ENCODE results near the gene MYLIP.

Gene MYLIP

GRCh38 chr6:16137451-16137801 lies 8.5 kb downstream of the MYLIP start:
- DNase-seq (ENCODE audit: low read depth in 1 of 2, low spot score in 1 of 2): no peak

DNA sequence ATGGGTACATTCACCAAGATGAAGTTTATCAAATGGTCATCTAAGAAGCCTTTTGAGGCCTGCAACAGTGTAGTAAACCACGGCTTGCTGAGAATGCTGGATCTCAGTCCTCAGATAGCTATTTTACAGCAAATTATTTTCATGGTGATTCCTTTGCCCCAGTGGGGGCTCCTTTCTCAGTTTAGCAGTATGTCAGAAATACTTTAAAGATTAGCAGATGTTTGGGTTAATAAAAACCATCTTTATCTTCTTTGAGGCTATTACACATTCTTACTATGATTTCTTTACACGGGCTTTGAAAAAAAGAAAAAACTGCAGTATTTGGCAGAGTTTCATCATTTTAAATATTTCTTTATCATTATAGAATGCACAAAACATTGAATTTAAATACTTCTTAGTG lies 10.7 kb downstream of the MYLIP start:
- DNase-seq (ENCODE audit: low read depth in 1 of 2, low spot score in 1 of 2): no peak

- DNase-seq (ENCODE audit: low read depth in 1 of 2, low spot score in 1 of 2): no peak
Observed at GRCh38 chr6:16140607-16141006, 11.7 kb downstream of the MYLIP start.

DNA sequence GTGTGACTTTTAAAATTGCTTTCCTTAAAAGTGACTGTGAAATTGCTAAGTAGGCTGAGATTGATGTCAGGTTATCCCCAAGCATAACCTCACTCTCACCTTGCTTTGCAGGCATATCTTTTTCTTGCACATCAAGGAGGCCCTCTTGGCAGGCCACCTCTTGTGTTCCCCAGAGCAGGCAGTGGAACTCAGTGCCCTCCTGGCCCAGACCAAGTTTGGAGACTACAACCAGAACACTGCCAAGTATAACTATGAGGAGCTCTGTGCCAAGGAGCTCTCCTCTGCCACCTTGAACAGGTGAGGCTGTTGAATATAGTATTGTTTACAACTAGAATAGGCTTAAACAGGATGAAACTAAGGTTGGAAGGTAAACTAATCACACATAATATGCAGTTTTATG lies 12.6 kb downstream of the MYLIP start:
- no peak for DNase-seq (ENCODE audit: low read depth in 1 of 2, low spot score in 1 of 2)

DNA sequence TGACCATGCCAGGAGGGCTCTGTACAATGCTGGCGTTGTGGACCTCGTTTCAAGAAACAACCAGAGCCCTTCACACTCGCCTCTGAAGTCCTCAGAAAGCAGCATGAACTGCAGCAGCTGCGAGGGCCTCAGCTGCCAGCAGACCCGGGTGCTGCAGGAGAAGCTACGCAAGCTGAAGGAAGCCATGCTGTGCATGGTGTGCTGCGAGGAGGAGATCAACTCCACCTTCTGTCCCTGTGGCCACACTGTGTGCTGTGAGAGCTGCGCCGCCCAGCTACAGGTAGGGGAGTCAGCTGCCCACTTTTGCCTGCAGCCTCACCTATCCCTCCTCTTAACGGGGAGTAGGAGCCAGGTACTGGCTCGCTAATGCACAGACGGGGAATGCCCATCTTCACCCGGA lies 16.2 kb downstream of the MYLIP start:
- DNase-seq (ENCODE audit: low read depth in 1 of 2, low spot score in 1 of 2): no peak

GRCh38 chr6:16146028-16146427 lies 17.1 kb downstream of the MYLIP start:
- DNase-seq (ENCODE audit: low read depth in 1 of 2, low spot score in 1 of 2): no peak

DNA sequence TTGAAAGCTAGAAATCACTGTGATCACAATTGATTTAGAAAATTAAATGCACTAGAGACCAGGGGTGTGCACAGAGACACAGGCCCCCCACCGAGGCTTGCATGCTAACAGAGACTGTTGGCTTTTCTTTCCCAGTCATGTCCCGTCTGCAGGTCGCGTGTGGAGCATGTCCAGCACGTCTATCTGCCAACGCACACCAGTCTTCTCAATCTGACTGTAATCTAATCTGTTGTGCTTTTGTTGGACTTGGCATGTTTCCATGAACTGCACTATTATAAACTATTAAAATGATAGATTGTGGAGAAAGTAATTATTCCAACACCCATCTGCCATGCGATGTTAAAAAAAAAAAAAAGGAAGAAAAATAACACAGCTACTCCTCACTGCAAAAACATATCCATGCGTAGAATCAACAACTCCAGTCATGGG lies 17.7 kb downstream of the MYLIP start:
- no peak for DNase-seq (ENCODE audit: low read depth in 1 of 2, low spot score in 1 of 2)

GRCh38 chr6:16148498-16148897 lies 19.6 kb downstream of the MYLIP start:
- DNase-seq (ENCODE audit: low read depth in 1 of 2, low spot score in 1 of 2): no peak

- DNase-seq (ENCODE audit: low read depth in 1 of 2, low spot score in 1 of 2): no peak
Observed at GRCh38 chr6:16149305-16149704, 20.4 kb downstream of the MYLIP start.

DNA sequence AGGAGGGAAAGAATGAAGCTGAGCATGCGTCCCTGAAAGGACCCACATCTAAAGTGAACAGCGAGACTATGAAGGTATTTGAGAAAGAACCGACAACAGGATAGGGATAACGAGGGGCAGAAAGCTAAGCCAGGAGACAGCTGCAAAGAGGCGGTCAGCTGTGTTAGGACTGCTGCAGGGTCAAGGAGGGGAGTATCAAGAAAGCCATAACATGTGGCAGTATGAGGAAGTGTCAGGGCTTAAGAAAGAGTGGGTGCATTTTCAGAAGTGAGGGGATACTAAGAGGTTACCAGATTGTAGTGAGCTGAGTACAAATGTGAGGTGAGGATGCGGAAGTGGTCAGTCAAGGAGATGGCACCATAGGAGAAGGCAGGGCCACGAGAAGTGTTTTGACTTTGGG lies 21.2 kb downstream of the MYLIP start:
- DNase-seq (ENCODE audit: low read depth in 1 of 2, low spot score in 1 of 2): no peak

GRCh38 chr6:16153211-16153820 lies 24.4 kb downstream of the MYLIP start:
- DNase-seq (ENCODE audit: low read depth in 1 of 2, low spot score in 1 of 2): no peak

GRCh38 chr6:16154904-16155303 lies 26.0 kb downstream of the MYLIP start:
- no peak for DNase-seq (ENCODE audit: low read depth in 1 of 2, low spot score in 1 of 2)

DNA sequence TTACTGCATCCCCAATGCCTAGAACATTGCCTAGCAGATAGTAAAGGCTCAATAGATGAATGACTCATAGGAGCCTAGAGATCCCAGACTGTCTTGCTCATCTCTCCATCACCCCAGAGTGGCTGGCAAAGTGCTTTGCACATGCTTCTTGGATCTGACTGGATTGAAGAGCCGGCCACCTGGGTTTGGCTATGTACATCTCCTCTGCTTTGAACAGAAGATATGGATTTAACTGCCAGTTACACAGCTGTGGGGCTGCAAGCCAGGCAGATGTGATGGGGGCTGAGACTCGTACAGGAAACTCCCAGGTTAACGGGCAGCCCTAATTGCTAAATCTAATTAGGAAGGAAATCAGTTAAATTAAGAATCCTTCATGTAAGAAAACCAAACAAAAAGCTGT lies 28.6 kb downstream of the MYLIP start:
- DNase-seq (ENCODE audit: low read depth in 1 of 2, low spot score in 1 of 2): no peak

GRCh38 chr6:16157909-16158308 lies 29.0 kb downstream of the MYLIP start:
- DNase-seq (ENCODE audit: low read depth in 1 of 2, low spot score in 1 of 2): no peak

GRCh38 chr6:16158943-16159557 lies 30.2 kb downstream of the MYLIP start:
- no peak for DNase-seq (ENCODE audit: low read depth in 1 of 2, low spot score in 1 of 2)

DNA sequence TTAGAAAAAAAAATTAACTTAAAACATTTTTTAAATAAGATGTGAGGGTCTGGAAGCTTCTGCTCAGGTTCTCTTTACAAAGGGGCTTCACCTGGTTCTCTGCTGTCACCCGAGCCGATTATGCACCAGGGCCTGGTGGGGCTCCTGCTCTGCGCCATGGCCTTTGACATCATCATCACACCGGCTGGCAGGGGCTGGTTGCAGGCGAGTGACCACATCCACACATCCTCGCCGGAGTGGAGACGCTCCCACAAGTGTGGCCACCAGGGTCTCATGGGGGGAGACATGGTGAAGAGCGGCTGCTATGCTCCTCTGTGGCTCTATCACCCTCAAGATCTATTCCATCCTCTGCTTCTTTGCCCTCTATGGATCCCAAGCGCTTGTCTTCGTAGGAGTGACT lies 31.9 kb downstream of the MYLIP start:
- no peak for DNase-seq (ENCODE audit: low read depth in 1 of 2, low spot score in 1 of 2)

- no peak for DNase-seq (ENCODE audit: low read depth in 1 of 2, low spot score in 1 of 2)
Observed at GRCh38 chr6:16162003-16162402, 33.1 kb downstream of the MYLIP start.

DNA sequence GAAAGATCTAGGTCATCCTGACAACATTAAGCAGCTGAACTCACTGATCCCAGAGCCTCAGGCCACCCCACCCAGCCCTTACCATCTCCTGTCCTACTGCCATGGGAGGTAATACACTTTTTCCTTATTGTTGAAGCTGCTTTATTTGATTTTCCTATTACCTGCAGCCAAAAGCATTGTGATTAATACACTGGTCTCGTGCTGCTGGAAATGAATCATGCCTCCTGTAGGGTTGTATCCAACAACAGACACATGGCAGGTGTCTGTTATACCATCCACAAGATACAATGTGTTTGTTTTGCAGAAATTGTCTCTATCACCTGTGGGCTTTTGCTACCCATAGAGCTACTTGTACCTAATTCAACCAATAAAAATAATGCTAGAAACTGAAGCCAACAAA lies 34.2 kb downstream of the MYLIP start:
- DNase-seq (ENCODE audit: low read depth in 1 of 2, low spot score in 1 of 2): no peak

DNA sequence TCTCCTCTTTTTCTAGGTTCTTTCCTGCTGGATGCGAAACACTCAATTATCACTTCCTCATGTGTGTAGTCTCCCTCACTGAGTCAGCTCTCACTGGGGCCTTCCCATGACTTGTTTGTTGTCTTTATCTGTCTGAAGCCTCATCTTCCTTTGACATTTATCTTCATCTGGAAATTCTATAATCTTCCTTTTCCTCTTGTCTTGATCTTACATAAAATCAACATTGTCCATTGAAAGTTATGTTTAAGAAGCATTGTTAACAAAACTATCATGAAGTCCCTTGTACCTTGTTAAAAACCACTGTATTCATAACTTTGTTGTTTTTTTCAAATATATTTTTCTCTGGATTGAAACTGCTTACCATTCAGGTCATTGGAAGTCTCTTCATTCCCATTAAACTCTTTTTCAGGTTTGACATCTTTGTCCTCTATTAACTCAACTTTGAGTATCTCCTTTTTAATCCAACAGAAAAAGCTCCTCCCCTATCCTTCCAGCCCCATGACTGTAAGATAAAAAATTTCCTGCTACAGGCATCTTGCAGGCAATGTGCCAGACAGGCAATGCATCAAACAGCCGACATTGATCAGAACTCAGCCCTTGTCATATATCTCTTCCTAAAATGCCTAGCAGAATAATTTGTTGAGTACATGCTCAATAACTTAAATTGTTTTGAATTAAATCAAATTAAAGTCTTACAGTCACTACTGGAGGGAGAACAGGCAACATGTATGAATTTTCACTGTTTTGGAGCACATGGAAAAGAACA lies 34.8 kb downstream of the MYLIP start:
- no peak for DNase-seq (ENCODE audit: low read depth in 1 of 2, low spot score in 1 of 2)

- DNase-seq (ENCODE audit: low read depth in 1 of 2, low spot score in 1 of 2): no peak
Observed at GRCh38 chr6:16165641-16166040, 36.8 kb downstream of the MYLIP start.

GRCh38 chr6:16166871-16167608 lies 38.2 kb downstream of the MYLIP start:
- DNase-seq (ENCODE audit: low read depth in 1 of 2, low spot score in 1 of 2): no peak

DNA sequence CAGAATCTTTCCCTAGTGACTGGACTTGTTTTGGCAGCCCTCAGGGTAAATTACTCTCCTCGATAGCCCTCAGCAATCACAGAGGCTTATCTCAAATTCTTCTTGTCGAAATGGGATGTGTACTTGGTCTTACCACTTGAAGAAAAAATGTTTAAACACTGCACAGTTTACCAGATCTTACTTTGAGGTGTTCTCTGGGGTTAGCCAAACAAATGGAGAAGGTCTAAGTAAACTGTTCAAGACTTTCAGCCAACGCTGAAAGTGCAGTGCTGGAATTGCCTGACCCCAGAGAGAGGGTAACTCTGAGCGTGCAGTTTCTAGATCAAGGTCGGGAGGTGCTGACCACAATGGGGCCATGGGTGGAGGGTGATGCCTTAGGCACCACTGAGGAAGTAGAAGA lies 39.2 kb downstream of the MYLIP start:
- no peak for DNase-seq (ENCODE audit: low read depth in 1 of 2, low spot score in 1 of 2)
